Uterus (tissue), 2 donors: Measurements from ENCODE around the gene SERPINF2.

Experiments
- POLR2A ChIP-seq, 2 donors: fragments of 450-650 bp; IDR thresholded peaks; one replicate each; pipeline ENCODE4 v1.6.1; 2016; ENCODE audit warnings: antibody characterized with exemption in 2 of 2, mild to moderate bottlenecking in 1 of 2, moderate library complexity in 1 of 2
- TF ChIP-seq, protein P1 (sequence below), 4 experiments: fragments of 200-600 bp in 2 of 4; fragments of 450-650 bp in 2 of 4; sonication (generic) in 2 of 4; IDR thresholded peaks; one replicate each; pipeline ENCODE4 v1.5.1; 2016 to 2019; ENCODE audit warnings: antibody characterized with exemption in 4 of 4, mild to moderate bottlenecking in 2 of 4, moderate library complexity in 1 of 4

DNA sequence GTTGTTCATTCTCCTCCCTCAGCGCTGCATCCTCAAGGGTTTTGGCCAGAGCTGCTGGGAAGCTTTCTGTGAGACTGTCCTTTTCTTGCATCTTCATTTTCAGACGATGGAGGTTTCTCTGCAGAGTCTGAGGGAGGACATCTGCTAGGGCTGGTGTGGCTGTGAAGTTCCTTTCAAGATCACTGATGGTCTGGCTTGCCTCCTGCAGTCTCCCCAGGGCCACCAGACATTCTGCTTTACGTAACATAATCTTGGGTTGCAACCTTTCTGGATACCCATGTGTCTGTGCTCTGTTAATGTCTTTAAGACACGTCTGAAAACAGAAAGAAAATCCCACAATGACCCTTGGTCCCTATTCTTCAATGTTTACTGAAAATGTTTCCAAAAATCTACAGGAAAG lies 58.0 kb downstream of the SERPINF2 start:
- TF ChIP-seq, protein P1, sequence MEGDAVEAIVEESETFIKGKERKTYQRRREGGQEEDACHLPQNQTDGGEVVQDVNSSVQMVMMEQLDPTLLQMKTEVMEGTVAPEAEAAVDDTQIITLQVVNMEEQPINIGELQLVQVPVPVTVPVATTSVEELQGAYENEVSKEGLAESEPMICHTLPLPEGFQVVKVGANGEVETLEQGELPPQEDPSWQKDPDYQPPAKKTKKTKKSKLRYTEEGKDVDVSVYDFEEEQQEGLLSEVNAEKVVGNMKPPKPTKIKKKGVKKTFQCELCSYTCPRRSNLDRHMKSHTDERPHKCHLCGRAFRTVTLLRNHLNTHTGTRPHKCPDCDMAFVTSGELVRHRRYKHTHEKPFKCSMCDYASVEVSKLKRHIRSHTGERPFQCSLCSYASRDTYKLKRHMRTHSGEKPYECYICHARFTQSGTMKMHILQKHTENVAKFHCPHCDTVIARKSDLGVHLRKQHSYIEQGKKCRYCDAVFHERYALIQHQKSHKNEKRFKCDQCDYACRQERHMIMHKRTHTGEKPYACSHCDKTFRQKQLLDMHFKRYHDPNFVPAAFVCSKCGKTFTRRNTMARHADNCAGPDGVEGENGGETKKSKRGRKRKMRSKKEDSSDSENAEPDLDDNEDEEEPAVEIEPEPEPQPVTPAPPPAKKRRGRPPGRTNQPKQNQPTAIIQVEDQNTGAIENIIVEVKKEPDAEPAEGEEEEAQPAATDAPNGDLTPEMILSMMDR (IDR thresholded peaks at IDR 0.05), result no peak
- no peak for TF ChIP-seq POLR2A (IDR thresholded peaks at IDR 0.05)
